ENCODE measurements around the gene FYN. TPM values are rescaled to one million over a fixed set of nuclear protein-coding genes. Genes with fewer than 3 reads are reported as not detected.

FYN gene
- total and polyA plus RNA-seq, 2 of the 8 experiments (the other 6 are each of a cell fraction or from before 2014, with no cell fraction given), result 46.8 to 97.2 TPM

GRCh38 chr6:111743862-111744692 is 129.2 kb downstream of the FYN start:
- DNase-seq (ENCODE audit: low read depth in 1 of 2, low spot score in 2 of 2), result peak in 1 of 2 experiments; percentile 17
- Histone ChIP-seq H2BK20ac (ENCODE audit: low read length) (no peak overlapping the region), H3K23me2 (ENCODE audit: low read depth, low read length) (peaks cover 1% of the 10 kb centered on the region; the same call in 1 of the 2 replicates), H3K9me3 (ENCODE audit: insufficient read depth in 2 of 2, low read depth in 1 of 2, low read length in 1 of 2) (no peaks in the 10 kb centered on the region), H2BK5ac (ENCODE audit: low read depth, low read length) (no peak overlapping the region), H3K36me3 (ENCODE audit: control insufficient read depth in 2 of 4, insufficient read depth in 4 of 4, low read length in 3 of 4) (no peaks in the 10 kb centered on the region), H3K79me1 (ENCODE audit: low read depth, low read length) (no peaks in the 10 kb centered on the region; the same call in 1 of the 2 replicates), H4K8ac (ENCODE audit: extremely low read depth, insufficient read depth, low read length) (no peak overlapping the region), H4K5ac (ENCODE audit: insufficient read length, low read depth, low read length) (no peak overlapping the region), H3K4me3 (ENCODE audit: extremely low read depth in 1 of 4, insufficient read depth in 2 of 4, low read depth in 3 of 4, low read length in 4 of 4) (no peak overlapping the region), H3K23ac (ENCODE audit: insufficient read length) (no peak overlapping the region), H3K27ac (ENCODE audit: low read depth, low read length) (no peak overlapping the region), H3K14ac (ENCODE audit: insufficient read length) (no peak overlapping the region), H3K18ac (ENCODE audit: extremely low read depth, low read length) (no peak overlapping the region), H3K56ac (replicated peaks; ENCODE audit: insufficient read length, low read depth, low read length) (no peak overlapping the region), H2AFZ (ENCODE audit: low read length) (no peak overlapping the region), H2AK5ac (ENCODE audit: low read depth, low read length) (no peak overlapping the region; the same call in 1 of the 2 replicates), H3K9ac (replicated peaks in 1 of 4; ENCODE audit: extremely low read depth in 1 of 4, low read depth in 3 of 4, low read length in 3 of 4) (no peak overlapping the region), H4K91ac (replicated peaks; ENCODE audit: insufficient read length, low read length) (no peak overlapping the region), H3K27me3 (replicated peaks in 1 of 4; ENCODE audit: control insufficient read depth in 3 of 4, extremely low read depth in 1 of 4, insufficient read depth in 3 of 4, low read length in 3 of 4) (no peaks in the 10 kb centered on the region), H4K20me1 (replicated peaks in 1 of 2; ENCODE audit: control insufficient read depth in 1 of 2, insufficient read depth in 2 of 2, low read length in 2 of 2) (no peaks in the 10 kb centered on the region), H2BK12ac (ENCODE audit: low read depth, low read length) (no peak overlapping the region), H2BK15ac (ENCODE audit: low read length) (no peak overlapping the region), H2BK120ac (replicated peaks; ENCODE audit: low read depth, low read length) (no peak overlapping the region), H3K79me2 (ENCODE audit: control insufficient read depth in 1 of 2, insufficient read depth in 2 of 2, low read length in 2 of 2) (peaks cover 0 to 5% of the 10 kb centered on the region in 2 experiments; a peak in 1 of 4 replicates), H3K4ac (replicated peaks; ENCODE audit: insufficient read length, low read depth, low read length) (no peak overlapping the region), H3K4me1 (replicated peaks in 1 of 4; ENCODE audit: control insufficient read depth in 3 of 4, insufficient read depth in 4 of 4, low read length in 3 of 4) (peaks cover 2 to 9% (median 7%) of the 10 kb centered on the region in 4 experiments; a peak in 4 of 7 replicates), H3K4me2 (ENCODE audit: insufficient read depth in 1 of 2, low read depth in 2 of 2, low read length in 2 of 2) (no peak overlapping the region)
- ChIA-PET POLR2A (ENCODE audit: partially characterized antibody) (no interaction called here), CTCF (ENCODE audit: partially characterized antibody) (interaction anchor here (0.6 to 1.9 kb wide), 11 partner anchors 8 to 342 kb away, joined by 3 to 9 read pairs (median 4); no protein-coding TSS in a partner anchor)
- no peak for FAIRE-seq
- 92% methylated on average over 8 of the region's 8 CpGs; no CpG with 5 or more reads in 1 of the 2 experiments for WGBS, 2 experiments (ENCODE audit: extremely low coverage in 1 of 2, insufficient coverage in 1 of 2, insufficient read length in 1 of 2, insufficient replicate concordance in 2 of 2, low coverage in 1 of 2, low lambda C conversion rate in 2 of 2, missing lambda C conversion rate in 1 of 2)
- TF ChIP-seq CTBP2 (IDR thresholded peaks at IDR 0.05; ENCODE audit: borderline replicate concordance, insufficient read depth, insufficient read length, low read length) (no peak), SAP30 (IDR thresholded peaks at IDR 0.05; ENCODE audit: insufficient read depth, insufficient replicate concordance, low read length) (no peak), GTF2F1 (IDR thresholded peaks at IDR 0.05; ENCODE audit: borderline replicate concordance, low read depth, low read length) (no peak), YY1 (IDR thresholded peaks at IDR 0.05; ENCODE audit: low read depth, low read length) (no peak), JUN (IDR thresholded peaks at IDR 0.05; ENCODE audit: low read depth, low read length) (no peak), USF2 (IDR thresholded peaks at IDR 0.05; ENCODE audit: low read length) (no peak), BCL11A (IDR thresholded peaks at IDR 0.05; ENCODE audit: low read depth in 2 of 2, low read length in 2 of 2) (no peak), ZNF274 (IDR thresholded peaks at IDR 0.05; ENCODE audit: borderline replicate concordance, extremely low read depth, low read length) (no peak), BRCA1 (IDR thresholded peaks at IDR 0.05; ENCODE audit: low read depth, low read length) (no peak), PHF8 (conservative IDR thresholded peaks at IDR 0.05; ENCODE audit: low read depth, low read length) (no peak)
